NCI-H748 (cell line): ENCODE results near the gene THRB.
A peak's percentile ranks its signal among the peaks of the same experiment; 100 is the strongest.

Experiments used
- DNase-seq: peaks from one replicate; lab custom pipeline; 2025; ENCODE audit not compliant: unreplicated experiment; lab: John Stamatoyannopoulos, UW

THRB gene

GRCh38 chr3:24513463-24513862 is 18.8 kb upstream of the THRB start:
- no peak for DNase-seq

- DNase-seq: no peak
These were observed 18.0 kb upstream of the THRB start for GRCh38 chr3:24512564-24513197.

GRCh38 chr3:24510030-24510648 is 15.5 kb upstream of the THRB start:
- DNase-seq: no peak

GRCh38 chr3:24508423-24508839 is 13.8 kb upstream of the THRB start:
- peak; percentile 3 for DNase-seq

- DNase-seq: no peak
These were observed 13.2 kb upstream of the THRB start for GRCh38 chr3:24507776-24508422.

DNA sequence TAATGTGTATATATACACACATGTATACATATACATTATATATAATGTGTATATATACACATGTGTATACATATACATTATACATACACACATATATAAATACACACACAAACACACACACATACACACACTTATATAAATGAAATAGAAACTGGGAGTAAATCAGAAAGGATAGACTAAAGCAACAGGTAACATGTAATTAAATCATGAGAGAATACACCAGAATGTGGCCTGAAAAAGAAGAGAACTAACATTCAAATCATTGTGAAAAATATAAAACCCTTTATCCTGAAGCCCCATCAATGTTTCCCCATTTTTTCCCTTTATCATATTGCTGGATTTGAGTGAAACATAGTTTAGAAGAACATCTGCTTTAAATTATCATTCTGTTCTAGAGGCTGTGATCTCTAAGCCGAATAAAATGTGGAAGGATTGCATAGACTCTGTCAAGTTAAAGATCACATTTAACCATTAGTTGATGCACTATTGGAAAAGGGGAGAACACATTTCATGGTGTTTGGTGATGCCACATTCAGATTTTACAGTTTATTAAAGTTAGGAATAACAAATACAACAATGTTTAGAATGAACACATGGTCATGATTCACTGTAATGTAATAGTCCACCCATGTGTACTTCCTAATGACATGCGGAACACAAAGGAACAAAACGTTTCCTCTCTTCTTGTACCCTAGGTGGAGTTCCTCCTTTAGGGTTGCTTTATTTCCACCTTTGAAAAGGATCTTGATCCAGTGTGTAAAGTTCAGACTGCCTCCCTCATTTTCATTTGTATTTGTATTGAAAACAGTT is 12.5 kb upstream of the THRB start:
- DNase-seq: no peak

GRCh38 chr3:24505691-24506550 is 11.3 kb upstream of the THRB start:
- no peak for DNase-seq

DNA sequence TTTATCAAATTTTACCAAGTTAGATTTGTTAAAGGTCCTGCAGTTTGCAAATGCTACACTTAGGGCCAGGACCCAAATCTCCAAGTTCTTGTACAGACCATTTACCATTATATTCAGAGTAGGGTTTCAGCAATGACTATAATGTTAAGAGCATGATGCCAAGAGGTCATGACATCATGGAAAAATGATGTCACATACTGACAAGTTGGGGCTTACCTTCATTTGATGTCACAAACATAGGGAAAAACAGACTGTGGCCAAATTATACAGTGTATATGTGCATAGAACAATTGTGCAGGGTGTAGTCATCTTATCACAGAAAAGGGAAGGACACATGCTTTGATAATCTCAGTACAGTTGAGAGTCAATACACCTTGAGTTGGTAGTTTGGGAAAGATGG is 10.1 kb upstream of the THRB start:
- DNase-seq: no peak

GRCh38 chr3:24503616-24504113 is 9.0 kb upstream of the THRB start:
- no peak for DNase-seq

DNA sequence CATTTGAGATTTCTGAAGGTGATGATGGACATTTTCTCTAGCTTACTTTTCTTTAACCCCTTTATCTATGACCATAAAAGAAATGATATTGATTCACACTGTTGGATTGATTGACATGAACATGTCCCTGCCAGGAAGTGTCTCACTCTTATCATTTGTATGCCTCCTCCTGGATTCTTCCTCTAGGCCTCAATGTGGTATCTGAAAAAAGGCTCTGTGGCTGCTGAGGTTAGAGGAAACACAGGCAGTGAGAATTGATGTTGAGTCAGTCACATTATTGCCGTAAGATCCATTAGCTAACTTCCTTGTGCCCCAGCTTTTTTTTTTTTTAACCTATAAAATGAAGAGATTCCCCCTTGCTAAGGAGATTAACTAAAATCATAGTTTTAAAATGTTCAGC is 8.0 kb upstream of the THRB start:
- DNase-seq: no peak

GRCh38 chr3:24500806-24501205 is 6.2 kb upstream of the THRB start:
- no peak for DNase-seq

DNA sequence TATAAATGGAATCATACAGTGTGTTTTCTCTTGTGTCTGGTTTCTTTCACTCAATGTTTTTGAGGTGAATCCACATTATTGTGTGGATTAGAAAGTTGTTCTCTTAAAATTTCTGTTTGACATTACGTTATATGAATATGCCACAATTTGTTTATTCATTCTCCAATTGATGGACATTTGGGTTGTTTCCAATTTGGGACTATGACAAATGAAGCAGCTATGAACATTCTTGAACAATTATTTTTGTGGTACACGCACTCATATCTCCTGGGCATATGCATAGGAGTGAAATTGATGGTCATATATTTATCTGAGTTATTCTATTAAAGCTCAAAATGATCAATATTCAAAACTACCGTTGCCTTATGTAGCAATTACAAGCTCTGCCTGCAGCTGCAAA is 5.3 kb upstream of the THRB start:
- DNase-seq: no peak

GRCh38 chr3:24498796-24499195 is 4.1 kb upstream of the THRB start:
- no peak for DNase-seq

DNA sequence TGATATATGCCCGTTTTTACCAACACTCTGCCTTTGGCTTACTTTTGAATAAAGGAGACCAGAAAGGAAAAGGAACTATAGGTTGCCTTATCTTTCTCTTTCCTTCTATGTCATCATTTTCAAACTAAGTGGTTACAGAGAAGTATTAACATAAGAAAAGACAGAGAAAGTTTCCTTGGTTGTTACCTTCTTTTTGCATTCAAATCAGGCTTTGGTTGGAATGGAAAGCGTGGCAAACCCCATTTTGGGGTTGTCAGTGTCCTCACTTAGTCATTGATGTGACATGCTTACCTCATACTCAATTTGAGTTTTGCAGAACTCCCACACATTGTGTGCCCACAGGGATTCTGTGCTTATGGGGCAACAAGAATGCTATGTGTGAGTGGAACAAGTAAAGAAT is 3.7 kb upstream of the THRB start:
- DNase-seq: no peak

GRCh38 chr3:24497942-24498341 is 3.3 kb upstream of the THRB start:
- no peak for DNase-seq

DNA sequence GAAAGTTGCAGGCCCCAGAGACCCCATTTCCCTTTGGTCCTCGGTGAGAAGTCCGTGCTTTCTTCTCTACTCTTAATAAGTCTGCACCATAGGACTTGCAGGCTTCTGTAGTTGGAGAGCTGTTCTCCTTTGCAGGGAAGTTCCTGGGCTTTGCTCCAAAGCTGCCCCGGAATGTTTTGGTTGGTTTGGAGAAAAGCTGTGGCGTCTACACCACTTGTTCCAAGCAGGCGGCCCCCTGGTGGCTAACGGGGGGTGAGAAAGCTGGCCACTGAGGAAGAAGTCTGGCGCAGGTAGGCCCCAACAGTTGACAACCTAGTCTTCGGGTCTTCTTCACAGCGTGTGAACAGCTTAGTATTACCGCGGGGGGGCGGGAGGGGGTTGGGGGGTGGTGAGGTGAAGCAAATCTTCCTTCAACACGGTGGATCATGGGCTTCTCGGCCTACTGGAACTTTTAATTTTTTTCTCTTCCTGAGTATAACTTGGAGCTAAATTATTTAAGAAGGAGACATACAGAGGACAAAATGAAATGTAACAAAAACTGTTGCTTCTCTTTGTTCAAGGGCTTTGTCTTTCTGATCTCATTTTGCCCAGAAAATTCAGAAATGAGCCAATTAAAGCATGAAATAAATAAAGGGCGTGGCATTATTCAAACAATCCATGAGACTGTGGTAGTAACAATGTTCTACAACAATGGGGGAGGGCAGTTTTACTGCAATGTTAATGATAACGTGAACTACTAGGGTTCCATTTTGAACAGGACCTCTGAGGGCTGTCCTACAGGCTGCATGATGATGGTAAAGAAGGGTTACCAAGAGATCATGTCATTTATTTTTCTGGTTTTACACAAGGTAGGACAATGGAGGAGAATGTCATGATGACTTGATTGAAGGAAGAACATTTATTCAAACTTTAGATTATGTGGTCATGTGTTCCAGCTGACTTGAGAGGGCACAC is 2.2 kb upstream of the THRB start:
- DNase-seq: peak; percentile 61

- peak; percentile 53 for DNase-seq
These were observed 810 bp upstream of the THRB start for GRCh38 chr3:24495326-24495994.

DNA sequence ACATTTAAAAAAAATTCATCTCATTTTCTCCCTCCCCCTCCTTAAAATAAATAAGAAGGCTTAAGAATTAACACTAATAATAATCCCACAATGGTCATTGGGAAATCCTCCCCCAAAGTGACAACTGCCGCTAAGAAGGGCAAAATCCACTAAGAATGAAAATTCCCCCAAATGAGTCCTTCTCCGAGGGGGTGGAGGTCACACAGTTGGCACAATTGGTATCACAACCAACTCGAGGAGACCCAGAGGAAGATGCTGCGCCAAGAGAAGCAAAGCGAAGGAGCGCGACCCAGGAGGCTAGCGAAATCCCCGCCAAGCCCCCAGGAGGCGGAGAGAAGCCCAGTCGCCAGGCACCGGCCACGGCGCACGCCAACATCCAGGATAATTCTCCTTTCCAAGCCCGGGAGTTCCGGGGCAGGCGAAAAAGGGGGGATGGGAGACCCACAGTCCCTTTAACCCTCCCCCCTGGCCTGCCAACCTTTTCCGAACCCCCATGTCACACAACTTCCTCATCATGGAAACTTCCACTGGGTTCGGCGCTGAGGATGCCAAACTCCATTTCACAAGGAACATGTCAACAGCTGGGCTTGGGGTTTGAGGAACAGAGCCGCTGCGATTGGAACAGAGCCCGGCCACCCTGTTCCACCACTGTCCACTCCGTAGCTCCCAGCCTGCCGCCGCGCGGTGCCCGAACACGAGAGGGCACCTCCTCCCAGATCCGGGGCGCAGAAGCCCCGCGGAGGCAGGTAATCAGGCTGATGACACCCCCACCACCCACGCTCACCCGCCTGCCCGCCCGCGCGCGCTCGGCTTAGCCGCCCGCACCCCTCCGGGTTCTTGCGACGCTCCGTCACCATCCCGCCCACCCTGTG is 668 bp downstream of the THRB start:
- DNase-seq: peak; percentile 60
